HG03039 (cell line): Measurements from ENCODE around the gene NBPF6.
A peak's percentile ranks its signal among the peaks of the same experiment; 100 is the strongest.
"Not testable (repeated sequence)": the region's sequence is repeated elsewhere in the genome, so short reads cannot be mapped to it uniquely, and the experiment has no call there.

ENCODE experiments used
- ATAC-seq: cut with Tn5 transposase; IDR thresholded peaks from one replicate; pipeline ENCODE4 v1.9.1; 2021; ENCODE audit warnings: mild to moderate bottlenecking, moderate library complexity; ENCODE audit not compliant: unreplicated experiment

Gene NBPF6

GRCh38 chr1:108495008-108495407, 44.9 kb downstream of the NBPF6 start:
- not testable (repeated sequence) for ATAC-seq

GRCh38 chr1:108496856-108497255, 46.7 kb downstream of the NBPF6 start:
- ATAC-seq: not testable (repeated sequence)

- ATAC-seq: no peak
Measured at GRCh38 chr1:108502138-108502537, 52.0 kb downstream of the NBPF6 start.

- no peak for ATAC-seq
Measured at GRCh38 chr1:108502624-108503023, 52.5 kb downstream of the NBPF6 start.

- no peak for ATAC-seq
Measured at GRCh38 chr1:108503062-108503733, 53.1 kb downstream of the NBPF6 start.

- peak; percentile 87 for ATAC-seq
Measured at GRCh38 chr1:108504447-108504846, 54.3 kb downstream of the NBPF6 start.

- no peak for ATAC-seq
Measured at GRCh38 chr1:108505763-108506070, 55.6 kb downstream of the NBPF6 start.

GRCh38 chr1:108511764-108512163, 61.6 kb downstream of the NBPF6 start:
- no peak for ATAC-seq

GRCh38 chr1:108512239-108513043, 62.3 kb downstream of the NBPF6 start:
- ATAC-seq: no peak

- no peak for ATAC-seq
Measured at GRCh38 chr1:108513044-108513415, 62.9 kb downstream of the NBPF6 start.

- ATAC-seq: not testable (repeated sequence)
Measured at GRCh38 chr1:108513914-108514313, 63.8 kb downstream of the NBPF6 start.

- ATAC-seq: not testable (repeated sequence)
Measured at GRCh38 chr1:108517301-108517897, 67.3 kb downstream of the NBPF6 start.
